ENCODE data around the gene SGMS1.

The SGMS1 gene

GRCh38 chr10:50636618-50637579, 13.1 kb upstream of the SGMS1 start:
- H4K20me1 ChIP-seq (ENCODE audit: insufficient read depth, low read length): no peaks in the 10 kb centered on the region
- H3K9me3 ChIP-seq (ENCODE audit: low read length): no peaks in the 10 kb centered on the region
- H3K9ac ChIP-seq (ENCODE audit: low read length): no peak overlapping the region
- H3F3A ChIP-seq (ENCODE audit: insufficient read depth, low read length): no peaks in the 10 kb centered on the region
- H3K4me3 ChIP-seq (ENCODE audit: low read depth, low read length, poor library complexity, severe bottlenecking): no peak overlapping the region
- no peak overlapping the region for H3K27ac ChIP-seq (ENCODE audit: low read depth, low read length, poor library complexity, severe bottlenecking)
- H3K36me3 ChIP-seq (ENCODE audit: insufficient read depth, low read length): no peaks in the 10 kb centered on the region
- H3K4me1 ChIP-seq (ENCODE audit: insufficient read depth, low read length, severe bottlenecking): no peaks in the 10 kb centered on the region
- H3K9me2 ChIP-seq (ENCODE audit: low read depth, low read length): no peaks in the 10 kb centered on the region
- H3K79me2 ChIP-seq (ENCODE audit: insufficient read depth, low read length): no peaks in the 10 kb centered on the region
- TF ChIP-seq CTCF (IDR thresholded peaks at IDR 0.05; ENCODE audit: low read length): no peak
- TF ChIP-seq EZH2 (IDR thresholded peaks at IDR 0.05; ENCODE audit: borderline replicate concordance, low read length): no peak
- no peak overlapping the region for H2AFZ ChIP-seq (ENCODE audit: low read length)
- no peaks in the 10 kb centered on the region for H3K27me3 ChIP-seq (ENCODE audit: insufficient read depth, low read length)
- no peak overlapping the region for H3K4me2 ChIP-seq (ENCODE audit: low read length)

- no peaks in the 10 kb centered on the region for H3F3A ChIP-seq (ENCODE audit: insufficient read depth, low read length)
- no peaks in the 10 kb centered on the region for H3K9me2 ChIP-seq (ENCODE audit: low read depth, low read length)
- H3K27ac ChIP-seq (ENCODE audit: low read depth, low read length, poor library complexity, severe bottlenecking): no peak overlapping the region
- H3K9me3 ChIP-seq (ENCODE audit: low read length): no peaks in the 10 kb centered on the region
- no peaks in the 10 kb centered on the region for H3K27me3 ChIP-seq (ENCODE audit: insufficient read depth, low read length)
- H4K20me1 ChIP-seq (ENCODE audit: insufficient read depth, low read length): no peaks in the 10 kb centered on the region
- H3K4me3 ChIP-seq (ENCODE audit: low read depth, low read length, poor library complexity, severe bottlenecking): no peak overlapping the region
- H3K79me2 ChIP-seq (ENCODE audit: insufficient read depth, low read length): no peaks in the 10 kb centered on the region
- no peak overlapping the region for H2AFZ ChIP-seq (ENCODE audit: low read length)
- H3K9ac ChIP-seq (ENCODE audit: low read length): no peak overlapping the region
- no peaks in the 10 kb centered on the region for H3K36me3 ChIP-seq (ENCODE audit: insufficient read depth, low read length)
- TF ChIP-seq CTCF (IDR thresholded peaks at IDR 0.05; ENCODE audit: low read length): no peak
- TF ChIP-seq EZH2 (IDR thresholded peaks at IDR 0.05; ENCODE audit: borderline replicate concordance, low read length): no peak
- no peaks in the 10 kb centered on the region for H3K4me1 ChIP-seq (ENCODE audit: insufficient read depth, low read length, severe bottlenecking)
- H3K4me2 ChIP-seq (ENCODE audit: low read length): no peak overlapping the region
Measured at GRCh38 chr10:50635286-50635685, 11.5 kb upstream of the SGMS1 start.

- H2AFZ ChIP-seq (ENCODE audit: low read length): no peak overlapping the region
- no peaks in the 10 kb centered on the region for H3K36me3 ChIP-seq (ENCODE audit: insufficient read depth, low read length)
- no peaks in the 10 kb centered on the region for H3F3A ChIP-seq (ENCODE audit: insufficient read depth, low read length)
- H3K4me1 ChIP-seq (ENCODE audit: insufficient read depth, low read length, severe bottlenecking): no peaks in the 10 kb centered on the region
- no peaks in the 10 kb centered on the region for H3K9me3 ChIP-seq (ENCODE audit: low read length)
- H3K79me2 ChIP-seq (ENCODE audit: insufficient read depth, low read length): no peaks in the 10 kb centered on the region
- no peak overlapping the region for H3K4me2 ChIP-seq (ENCODE audit: low read length)
- H3K27me3 ChIP-seq (ENCODE audit: insufficient read depth, low read length): no peaks in the 10 kb centered on the region
- no peaks in the 10 kb centered on the region for H4K20me1 ChIP-seq (ENCODE audit: insufficient read depth, low read length)
- no peak overlapping the region for H3K4me3 ChIP-seq (ENCODE audit: low read depth, low read length, poor library complexity, severe bottlenecking)
- H3K9ac ChIP-seq (ENCODE audit: low read length): no peak overlapping the region
- TF ChIP-seq EZH2 (IDR thresholded peaks at IDR 0.05; ENCODE audit: borderline replicate concordance, low read length): no peak
- TF ChIP-seq CTCF (IDR thresholded peaks at IDR 0.05; ENCODE audit: low read length): no peak
- H3K27ac ChIP-seq (ENCODE audit: low read depth, low read length, poor library complexity, severe bottlenecking): no peak overlapping the region
- no peaks in the 10 kb centered on the region for H3K9me2 ChIP-seq (ENCODE audit: low read depth, low read length)
Measured at GRCh38 chr10:50634479-50634878, 10.7 kb upstream of the SGMS1 start.

All from OCI-LY1 (cell line).